Measurements from ENCODE around the gene TACC2.
"Not testable (repeated sequence)": the region's sequence is repeated elsewhere in the genome, so short reads cannot be mapped to it uniquely, and the experiment has no call there.

Gene TACC2

GRCh38 chr10:122089311-122090017, 100.5 kb downstream of the TACC2 start:
- no peak for DNase-seq (ENCODE audit: low read depth)

- no peak for DNase-seq (ENCODE audit: low read depth)
These were observed 102.8 kb downstream of the TACC2 start for GRCh38 chr10:122091722-122092121.

- DNase-seq (ENCODE audit: low read depth), result no peak
These were observed 104.1 kb downstream of the TACC2 start for GRCh38 chr10:122093076-122093475.

GRCh38 chr10:122096181-122096580, 107.2 kb downstream of the TACC2 start:
- not testable (repeated sequence) for DNase-seq (ENCODE audit: low read depth)

GRCh38 chr10:122096705-122097104, 107.7 kb downstream of the TACC2 start:
- DNase-seq (ENCODE audit: low read depth), result no peak

GRCh38 chr10:122097935-122098334, 109.0 kb downstream of the TACC2 start:
- no peak for DNase-seq (ENCODE audit: low read depth)

GRCh38 chr10:122098924-122099323, 110.0 kb downstream of the TACC2 start:
- DNase-seq (ENCODE audit: low read depth), result no peak

GRCh38 chr10:122099562-122099961, 110.6 kb downstream of the TACC2 start:
- DNase-seq (ENCODE audit: low read depth), result no peak

- no peak for DNase-seq (ENCODE audit: low read depth)
These were observed 113.3 kb downstream of the TACC2 start for GRCh38 chr10:122102146-122102868.

GRCh38 chr10:122102869-122103525, 114.0 kb downstream of the TACC2 start:
- DNase-seq (ENCODE audit: low read depth), result no peak

- DNase-seq (ENCODE audit: low read depth), result no peak
These were observed 114.6 kb downstream of the TACC2 start for GRCh38 chr10:122103592-122103991.

GRCh38 chr10:122108786-122109185, 119.8 kb downstream of the TACC2 start:
- not testable (repeated sequence) for DNase-seq (ENCODE audit: low read depth)

- DNase-seq (ENCODE audit: low read depth), result no peak
These were observed 123.2 kb downstream of the TACC2 start for GRCh38 chr10:122112021-122112616.

GRCh38 chr10:122112625-122113160, 123.7 kb downstream of the TACC2 start:
- no peak for DNase-seq (ENCODE audit: low read depth)

GRCh38 chr10:122113161-122113944, 124.4 kb downstream of the TACC2 start:
- DNase-seq (ENCODE audit: low read depth), result no peak

- DNase-seq (ENCODE audit: low read depth), result no peak
These were observed 125.2 kb downstream of the TACC2 start for GRCh38 chr10:122113945-122114747.

- no peak for DNase-seq (ENCODE audit: low read depth)
These were observed 126.9 kb downstream of the TACC2 start for GRCh38 chr10:122115874-122116273.

- no peak for DNase-seq (ENCODE audit: low read depth)
These were observed 127.4 kb downstream of the TACC2 start for GRCh38 chr10:122116331-122116730.

GRCh38 chr10:122117475-122117874, 128.5 kb downstream of the TACC2 start:
- DNase-seq (ENCODE audit: low read depth), result no peak

- no peak for DNase-seq (ENCODE audit: low read depth)
These were observed 131.2 kb downstream of the TACC2 start for GRCh38 chr10:122120008-122120744.

All from CMK (cell line).